ENCODE data around the gene TGM5.
"Not testable (repeated sequence)": the region's sequence is repeated elsewhere in the genome, so short reads cannot be mapped to it uniquely, and the experiment has no call there.

Gene TGM5

GRCh38 chr15:43266834-43267233 is at the start of gene TGM5:
TSS of gene TGM5 (minus strand) at chr15:43266928. CDS start at chr15:43266849, 79 bp downstream.
- no peak for DNase-seq (ENCODE audit: low spot score)

- DNase-seq (ENCODE audit: low spot score), result no peak
These were observed 47.4 kb upstream of the TGM5 start for GRCh38 chr15:43314171-43314570.

GRCh38 chr15:43312378-43312777 is 45.6 kb upstream of the TGM5 start:
- DNase-seq (ENCODE audit: low spot score), result no peak

- DNase-seq (ENCODE audit: low spot score), result no peak
These were observed 35.6 kb upstream of the TGM5 start, which contains the start of gene TGM7 for GRCh38 chr15:43302205-43302817. TSS of gene TGM7 (minus strand) at chr15:43302255.

GRCh38 chr15:43299884-43300283 is 33.2 kb upstream of the TGM5 start:
- no peak for DNase-seq (ENCODE audit: low spot score)

GRCh38 chr15:43299411-43299810 is 32.7 kb upstream of the TGM5 start:
- peak; percentile 13 for DNase-seq (ENCODE audit: low spot score)

GRCh38 chr15:43294091-43294706 is 27.5 kb upstream of the TGM5 start:
- no peak for DNase-seq (ENCODE audit: low spot score)

- no peak for DNase-seq (ENCODE audit: low spot score)
These were observed 26.7 kb upstream of the TGM5 start for GRCh38 chr15:43293432-43293831.

- DNase-seq (ENCODE audit: low spot score), result no peak
These were observed 25.8 kb upstream of the TGM5 start for GRCh38 chr15:43292375-43293078.

- DNase-seq (ENCODE audit: low spot score), result not testable (repeated sequence)
These were observed 22.9 kb upstream of the TGM5 start for GRCh38 chr15:43289656-43290055.

- DNase-seq (ENCODE audit: low spot score), result no peak
These were observed 20.5 kb upstream of the TGM5 start for GRCh38 chr15:43287254-43287653.

GRCh38 chr15:43286074-43286473 is 19.3 kb upstream of the TGM5 start:
- no peak for DNase-seq (ENCODE audit: low spot score)

GRCh38 chr15:43285609-43286037 is 18.9 kb upstream of the TGM5 start:
- peak; percentile 66 for DNase-seq (ENCODE audit: low spot score)

GRCh38 chr15:43283526-43283925 is 16.8 kb upstream of the TGM5 start:
- no peak for DNase-seq (ENCODE audit: low spot score)

- no peak for DNase-seq (ENCODE audit: low spot score)
These were observed 15.3 kb upstream of the TGM5 start for GRCh38 chr15:43281926-43282602.

- no peak for DNase-seq (ENCODE audit: low spot score)
These were observed 14.3 kb upstream of the TGM5 start for GRCh38 chr15:43280996-43281395.

- no peak for DNase-seq (ENCODE audit: low spot score)
These were observed 12.8 kb upstream of the TGM5 start for GRCh38 chr15:43279496-43279895.

GRCh38 chr15:43278869-43279268 is 12.1 kb upstream of the TGM5 start:
- no peak for DNase-seq (ENCODE audit: low spot score)

- no peak for DNase-seq (ENCODE audit: low spot score)
These were observed 11.2 kb upstream of the TGM5 start for GRCh38 chr15:43277901-43278300.

GRCh38 chr15:43277231-43277823 is 10.6 kb upstream of the TGM5 start:
- no peak for DNase-seq (ENCODE audit: low spot score)

GRCh38 chr15:43276563-43277200 is 10.0 kb upstream of the TGM5 start:
- no peak for DNase-seq (ENCODE audit: low spot score)
